ENCODE results near the gene EGFL8.
A peak's percentile ranks its signal among the peaks of the same experiment; 100 is the strongest.

The EGFL8 gene

GRCh38 chr6:32168807-32169591 lies 4.6 kb downstream of the EGFL8 start:
- no peak for DNase-seq

DNA sequence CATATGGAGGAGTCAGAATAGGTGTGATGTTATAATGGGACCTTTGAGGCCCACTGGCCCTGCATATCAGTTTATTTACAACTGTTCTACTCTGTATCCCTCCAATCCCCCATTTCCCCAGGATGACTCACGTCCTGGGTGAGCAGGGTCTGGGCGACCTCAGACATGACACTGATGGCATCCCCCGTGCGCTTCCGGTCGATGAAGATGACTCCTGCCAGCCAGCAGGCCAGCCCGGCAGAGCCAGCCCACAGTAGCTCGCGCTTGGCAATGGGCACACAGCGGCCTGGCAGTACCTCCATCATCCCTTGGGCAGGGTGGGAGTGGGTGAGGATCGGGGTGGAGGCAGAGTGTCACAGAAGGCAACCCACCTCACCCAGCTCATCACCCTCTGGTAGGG lies 5.9 kb downstream of the EGFL8 start:
- DNase-seq = no peak

- DNase-seq = no peak
Observed at GRCh38 chr6:32171234-32171633, 6.8 kb downstream of the EGFL8 start.

GRCh38 chr6:32173051-32173727 lies 8.8 kb downstream of the EGFL8 start:
- no peak for DNase-seq

DNA sequence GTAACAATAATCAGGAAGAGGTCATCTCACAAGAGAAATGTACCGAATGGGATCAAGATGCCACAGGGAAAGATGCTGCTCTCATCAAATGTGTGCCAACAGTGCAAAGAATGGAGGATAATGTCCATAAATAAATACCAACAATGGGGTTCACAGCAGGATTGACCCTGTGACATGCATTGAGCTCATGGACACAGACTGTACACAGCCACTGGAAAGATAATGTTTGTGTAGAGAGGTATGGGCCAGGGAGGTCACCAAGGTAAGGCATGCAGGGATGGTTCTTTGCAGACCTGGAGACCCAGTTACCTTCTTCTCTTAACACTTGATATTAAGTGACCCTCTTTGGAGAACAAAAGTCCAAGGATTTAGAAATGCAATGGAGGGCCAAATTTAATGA lies 10.0 kb downstream of the EGFL8 start:
- DNase-seq = no peak

GRCh38 chr6:32175322-32175710 lies 10.9 kb downstream of the EGFL8 start:
- no peak for DNase-seq

DNA sequence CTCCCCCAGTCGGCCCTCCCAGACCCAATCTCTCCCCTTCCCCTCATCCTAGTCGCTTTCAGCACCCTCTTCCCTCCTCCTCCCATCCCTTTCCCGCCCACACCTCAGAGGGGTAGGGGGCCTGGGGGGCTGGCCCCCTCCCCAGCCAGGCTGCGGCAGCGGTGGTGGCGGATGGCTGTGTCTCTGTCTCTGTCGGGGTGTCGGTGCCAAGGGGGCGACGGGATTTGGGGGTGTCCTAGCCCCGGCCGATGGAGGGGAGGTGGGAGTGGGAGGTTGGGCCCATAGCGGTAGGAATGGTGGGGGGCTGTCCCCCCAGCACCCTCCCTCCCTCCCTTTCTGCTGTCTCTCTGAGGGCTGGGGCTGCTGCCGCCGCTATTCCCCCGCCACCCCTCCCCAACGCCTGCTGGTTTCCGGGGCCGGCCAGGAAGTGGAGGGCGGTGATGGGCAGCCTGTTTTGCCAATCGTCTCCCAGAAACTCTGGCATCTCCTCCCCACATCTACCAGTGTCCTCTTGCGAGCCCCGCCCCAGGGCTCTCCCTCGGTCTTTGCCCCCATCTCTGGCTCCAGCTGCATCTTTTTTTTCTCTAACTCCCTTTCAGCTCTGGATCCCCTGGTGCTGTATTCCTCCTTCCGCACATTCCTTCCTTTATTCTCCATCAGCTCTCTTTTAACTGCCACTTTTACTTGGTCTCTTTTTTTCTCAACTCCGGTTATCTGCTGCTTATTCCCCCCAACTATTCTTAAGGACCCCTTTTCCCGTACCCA lies 11.5 kb downstream of the EGFL8 start, which contains the start of gene AGPAT1:
AGPAT1 (minus strand) TSS at position 374 of the 765 bp plus-strand sequence. CDS start 4,588 bp downstream, outside the sequence.
- DNase-seq = peak; percentile 97

- DNase-seq = no peak
Observed at GRCh38 chr6:32176476-32177182, 12.2 kb downstream of the EGFL8 start.

- peak; percentile 83 for DNase-seq
Observed at GRCh38 chr6:32177183-32177787, 12.9 kb downstream of the EGFL8 start.

- DNase-seq = peak; percentile 100
Observed at GRCh38 chr6:32177788-32178546, 13.6 kb downstream of the EGFL8 start, which contains the start of gene RNF5. RNF5 (plus strand) TSS chr6:32178405; CDS start chr6:32178512, 107 bp downstream.

DNA sequence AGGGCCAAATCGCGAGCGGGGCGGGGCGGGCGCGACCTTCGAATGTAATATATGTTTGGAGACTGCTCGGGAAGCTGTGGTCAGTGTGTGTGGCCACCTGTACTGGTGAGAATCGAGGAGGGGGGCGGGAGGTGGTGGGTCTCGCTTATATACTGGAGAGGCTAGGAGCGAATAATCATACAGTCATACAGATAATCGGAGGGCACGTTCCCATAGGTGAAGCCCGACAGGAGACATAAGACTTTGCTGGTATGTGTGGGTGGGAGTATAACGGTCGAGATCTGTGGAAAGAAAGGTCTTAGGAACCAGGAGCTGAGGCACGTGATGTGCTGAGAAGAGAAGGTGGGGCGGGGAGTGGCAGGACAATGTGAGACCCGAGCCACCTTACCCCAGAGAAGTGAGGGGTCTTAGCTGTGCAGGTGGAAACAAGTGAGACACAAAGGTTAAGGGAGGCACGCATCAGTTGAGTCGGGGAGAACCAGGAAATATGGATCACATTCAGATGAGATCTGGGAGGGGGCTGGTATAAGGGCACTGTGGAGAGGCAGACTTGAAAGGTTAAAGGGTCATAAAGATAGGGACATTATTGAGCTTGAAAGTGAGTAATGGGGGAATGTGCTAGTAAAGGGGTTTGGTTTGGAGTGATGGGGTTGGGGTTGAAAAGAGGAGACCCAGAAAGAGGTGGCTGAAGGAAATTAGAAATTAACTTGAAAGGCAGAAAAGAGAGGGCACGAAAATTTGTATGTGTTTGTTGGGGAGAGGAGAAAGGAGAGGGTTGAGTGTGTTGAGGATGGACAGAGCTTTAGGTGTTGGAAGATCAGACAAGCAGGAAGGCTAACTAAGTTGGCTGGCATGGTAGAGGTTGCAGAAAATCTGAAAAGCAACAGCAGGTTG lies 14.4 kb downstream of the EGFL8 start:
- peak; percentile 15 for DNase-seq

- DNase-seq = no peak
Observed at GRCh38 chr6:32179766-32180405, 15.5 kb downstream of the EGFL8 start.

DNA sequence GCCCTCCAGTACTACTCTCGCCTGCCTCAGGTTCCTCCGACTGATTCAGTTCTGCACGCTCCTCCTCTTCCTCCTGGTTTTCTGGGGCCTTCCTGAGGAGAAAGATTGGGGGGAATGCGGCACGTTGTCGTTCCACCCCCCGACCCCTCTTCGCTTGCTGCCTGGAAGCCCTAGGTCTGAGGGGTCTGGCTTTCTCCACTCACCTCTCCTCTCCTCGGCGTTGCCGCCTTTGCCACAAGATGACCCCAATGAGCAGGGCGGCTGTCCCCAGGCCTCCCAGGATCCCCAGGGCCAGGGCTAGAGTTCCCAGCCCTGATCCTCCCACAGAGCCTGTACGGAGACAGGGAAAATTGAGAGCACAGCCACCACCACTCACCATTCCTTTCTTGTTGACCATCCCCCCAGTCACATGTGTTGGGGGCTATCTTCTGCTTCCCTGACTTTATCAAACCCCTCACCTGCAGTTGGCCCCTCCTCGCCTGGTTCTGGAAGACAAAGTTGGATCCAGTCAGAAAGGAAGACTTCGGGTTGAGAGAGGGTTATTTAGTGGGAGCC lies 16.8 kb downstream of the EGFL8 start:
- no peak for DNase-seq

DNA sequence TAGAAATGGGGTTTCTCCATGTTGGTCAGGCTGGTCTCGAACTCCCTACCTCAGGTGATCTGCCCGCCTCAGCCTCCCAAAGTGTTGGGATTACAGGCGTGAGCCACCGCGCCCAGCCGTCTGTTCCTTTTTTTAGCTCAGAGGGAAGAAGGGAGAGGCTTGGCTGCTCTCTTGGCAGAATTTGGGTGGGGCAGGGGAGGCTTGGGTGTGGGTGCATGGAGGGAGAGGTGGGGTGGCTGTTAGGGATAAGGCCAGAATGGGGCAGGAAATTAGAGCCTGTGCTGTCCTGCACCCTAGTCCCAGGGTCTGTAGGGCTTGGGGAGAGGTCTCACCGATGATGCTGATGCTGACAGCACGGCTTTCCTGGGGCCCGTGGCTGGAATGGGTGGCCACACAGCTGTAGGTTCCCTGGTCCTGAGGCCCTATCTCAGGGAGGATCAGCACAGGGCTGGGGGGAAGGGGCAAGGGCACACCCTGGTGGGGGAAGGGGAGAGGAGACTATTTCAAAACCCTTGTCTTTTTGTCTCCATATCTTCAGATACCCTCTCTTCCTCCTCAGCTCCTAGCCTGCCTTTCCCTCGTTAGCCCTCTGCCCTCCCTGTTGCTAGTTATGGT lies 17.6 kb downstream of the EGFL8 start:
- no peak for DNase-seq

DNA sequence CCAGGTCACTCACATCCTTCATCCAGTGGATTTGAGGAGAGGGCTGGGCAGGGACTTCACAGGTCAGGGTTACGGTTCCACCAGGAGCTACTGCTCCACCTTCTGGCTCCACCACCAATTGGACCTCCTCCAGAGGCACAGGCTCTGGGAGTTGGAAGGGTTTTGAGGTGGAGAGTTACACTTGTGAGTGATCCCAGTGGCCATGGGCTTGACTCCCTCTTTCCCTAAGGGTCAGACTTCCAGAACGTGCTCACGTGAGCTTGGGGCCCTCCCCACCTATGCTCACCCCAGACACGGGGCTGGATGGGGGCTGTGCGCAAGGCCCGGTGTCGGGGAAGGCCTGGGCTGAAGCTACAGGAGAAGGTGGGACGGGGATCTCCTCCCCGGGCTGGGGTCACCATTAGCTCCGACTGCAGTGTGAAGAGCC lies 18.2 kb downstream of the EGFL8 start:
- DNase-seq = no peak

DNA sequence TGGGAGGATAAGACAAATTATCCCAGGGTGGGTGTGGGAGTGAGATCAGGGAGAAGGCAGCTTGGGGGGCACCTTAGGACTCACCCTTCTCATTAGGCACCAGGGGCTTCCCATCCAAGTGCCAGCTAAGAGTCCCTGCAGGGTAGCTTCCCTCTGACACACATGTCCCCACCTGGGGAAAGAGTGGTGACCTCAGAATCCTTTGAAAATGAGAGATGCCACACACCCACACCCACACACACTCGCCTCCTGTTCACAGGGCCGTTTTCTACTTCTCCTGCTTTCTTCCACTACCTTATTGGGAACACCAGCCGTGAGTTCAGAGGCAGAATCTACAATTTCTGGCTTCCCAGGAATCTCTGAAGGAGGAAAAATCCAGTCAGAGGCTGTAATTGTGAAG lies 18.6 kb downstream of the EGFL8 start:
- no peak for DNase-seq

- no peak for DNase-seq
Observed at GRCh38 chr6:32183483-32184083, 19.2 kb downstream of the EGFL8 start.

DNA sequence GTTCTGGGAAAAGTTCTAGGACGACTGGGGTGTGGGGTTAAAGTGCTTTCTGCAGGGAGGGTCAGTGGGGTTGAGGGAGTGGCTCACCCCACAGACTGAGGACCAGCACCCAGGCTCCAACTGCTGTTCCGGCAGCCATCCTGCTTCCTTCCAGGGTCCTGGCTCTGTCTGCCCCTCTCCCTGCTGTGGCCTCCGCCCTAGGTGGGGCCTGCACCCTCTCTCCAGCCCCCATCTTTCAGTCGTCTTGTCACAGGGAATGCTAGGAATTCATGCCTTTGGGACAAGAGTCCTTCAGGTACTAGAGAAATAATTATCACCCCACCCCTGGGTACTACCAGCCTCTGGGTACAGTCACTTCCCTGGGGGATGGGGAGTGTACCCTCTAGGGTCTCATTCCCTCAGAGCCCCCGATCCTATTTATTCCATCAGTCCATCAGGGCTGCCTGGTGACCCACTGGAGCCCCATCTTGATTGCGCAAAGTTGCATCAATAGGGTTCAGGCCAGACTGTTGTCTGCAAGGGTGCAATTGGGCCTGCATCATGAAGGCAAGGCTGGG lies 19.8 kb downstream of the EGFL8 start, which contains the start of gene AGER:
AGER (minus strand) TSS at position 170 of the 557 bp plus-strand sequence; CDS start at position 139, 31 bp downstream.
- DNase-seq = no peak
